ENCODE results near the gene PPAT.

PPAT gene

GRCh38 chr4:56356650-56357049, 78.8 kb downstream of the PPAT start:
- CTCF ChIA-PET, result interaction anchor here (2.1 kb wide), 1 partner anchor 408 kb away, joined by 5 read pairs; the partner anchor contains the start of gene CEP135
- TF ChIP-seq, protein P1, sequence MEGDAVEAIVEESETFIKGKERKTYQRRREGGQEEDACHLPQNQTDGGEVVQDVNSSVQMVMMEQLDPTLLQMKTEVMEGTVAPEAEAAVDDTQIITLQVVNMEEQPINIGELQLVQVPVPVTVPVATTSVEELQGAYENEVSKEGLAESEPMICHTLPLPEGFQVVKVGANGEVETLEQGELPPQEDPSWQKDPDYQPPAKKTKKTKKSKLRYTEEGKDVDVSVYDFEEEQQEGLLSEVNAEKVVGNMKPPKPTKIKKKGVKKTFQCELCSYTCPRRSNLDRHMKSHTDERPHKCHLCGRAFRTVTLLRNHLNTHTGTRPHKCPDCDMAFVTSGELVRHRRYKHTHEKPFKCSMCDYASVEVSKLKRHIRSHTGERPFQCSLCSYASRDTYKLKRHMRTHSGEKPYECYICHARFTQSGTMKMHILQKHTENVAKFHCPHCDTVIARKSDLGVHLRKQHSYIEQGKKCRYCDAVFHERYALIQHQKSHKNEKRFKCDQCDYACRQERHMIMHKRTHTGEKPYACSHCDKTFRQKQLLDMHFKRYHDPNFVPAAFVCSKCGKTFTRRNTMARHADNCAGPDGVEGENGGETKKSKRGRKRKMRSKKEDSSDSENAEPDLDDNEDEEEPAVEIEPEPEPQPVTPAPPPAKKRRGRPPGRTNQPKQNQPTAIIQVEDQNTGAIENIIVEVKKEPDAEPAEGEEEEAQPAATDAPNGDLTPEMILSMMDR (IDR thresholded peaks at IDR 0.05; ENCODE audit: control extremely low read depth, extremely low read depth, low read depth, missing control alignments), result no peak
- DNase-seq (ENCODE audit: extremely low spot score), result no peak
- POLR2A ChIA-PET, result no interaction called here

DNA sequence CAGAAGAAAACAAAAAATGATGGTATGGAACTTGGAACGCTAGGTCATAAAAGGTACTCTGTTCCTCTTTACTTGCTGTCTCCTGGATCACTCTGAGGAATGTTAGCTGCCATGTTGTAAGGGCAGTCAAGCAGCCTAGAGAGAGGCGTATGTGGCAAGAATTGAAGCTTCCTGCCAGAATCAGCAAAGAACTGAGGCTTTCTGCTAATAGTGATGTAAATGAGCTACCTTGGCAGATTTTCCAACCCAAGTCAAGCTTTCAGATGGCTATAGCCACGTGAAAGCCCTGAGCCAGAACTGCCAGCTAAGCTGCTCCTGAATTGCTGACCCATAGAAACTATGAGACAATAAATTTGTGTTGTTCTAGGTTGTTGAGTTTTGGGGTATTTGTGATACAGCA, 86.8 kb downstream of the PPAT start:
- no peak for DNase-seq (ENCODE audit: extremely low spot score)
- CTCF ChIA-PET, result interaction anchor here (0.8 to 0.9 kb wide), 2 partner anchors 27 to 48 kb away, joined by 3 read pairs; no protein-coding TSS in a partner anchor
- TF ChIP-seq, protein P1 (IDR thresholded peaks at IDR 0.05; ENCODE audit: control extremely low read depth, extremely low read depth, low read depth, missing control alignments), result no peak
- POLR2A ChIA-PET, result no interaction called here

GRCh38 chr4:56345458-56345857, 90.0 kb downstream of the PPAT start:
- POLR2A ChIA-PET, result no interaction called here
- no peak for DNase-seq (ENCODE audit: extremely low spot score)

More at GRCh38 chr4:56345458-56345857, 90.0 kb downstream of the PPAT start:
- CTCF ChIA-PET, result no interaction called here
- TF ChIP-seq, protein P1 (IDR thresholded peaks at IDR 0.05; ENCODE audit: control extremely low read depth, extremely low read depth, low read depth, missing control alignments), result no peak
